Right lobe of liver (tissue), 4 donors: ENCODE results near the gene NDUFB2.

Experiments used
- CTCF ChIP-seq, 4 donors: fragments of 200-600 bp in 3 of 4; fragments of 450-650 bp in 1 of 4; IDR thresholded peaks; one replicate each; pipeline versions ENCODE4 v1.5.1 to v1.8.0; 2016 to 2022; ENCODE audit warnings: antibody characterized with exemption in 4 of 4, mild to moderate bottlenecking in 2 of 4
- POLR2A ChIP-seq: fragments of 450-650 bp; IDR thresholded peaks from one replicate; pipeline ENCODE4 v1.6.1; 2017; ENCODE audit warnings: antibody characterized with exemption, mild to moderate bottlenecking
- donor health status: DM: no; HTN: no; CAD: no.
- donor health status: DM: no; HTN: no; CAD: no.
- donor health status: DM: no; HTN: yes; CAD: no.

- TF ChIP-seq CTCF (IDR thresholded peaks at IDR 0.05) (no peak), POLR2A (no peak)
These were observed 6.3 kb downstream of the NDUFB2 start for GRCh38 chr7:140702774-140703173.
